Ectodermal cell (in vitro differentiated cells): ENCODE measurements around the gene DUS2.
"Not testable (repeated sequence)": the region's sequence is repeated elsewhere in the genome, so short reads cannot be mapped to it uniquely, and the experiment has no call there.

ENCODE experiments used
- H3K27ac ChIP-seq: 2 replicates; pipeline ENCODE4 v1.7.0; 2013; ENCODE audit warnings: mild to moderate bottlenecking, low read depth, low read length; ENCODE audit not compliant: insufficient read depth, poor library complexity, severe bottlenecking
- H3K27me3 ChIP-seq: 2 replicates; pipeline ENCODE4 v1.7.0; 2013; ENCODE audit warnings: mild to moderate bottlenecking, low read length; ENCODE audit not compliant: insufficient read depth, control insufficient read depth, poor library complexity, severe bottlenecking
- H3K36me3 ChIP-seq: one replicate; pipeline ENCODE4 v1.7.0; 2013; ENCODE audit warnings: low read length; ENCODE audit not compliant: control insufficient read depth, insufficient read depth
- H3K4me1 ChIP-seq: one replicate; pipeline ENCODE4 v1.7.0; 2013; ENCODE audit warnings: low read length; ENCODE audit not compliant: control insufficient read depth, insufficient read depth
- H3K4me3 ChIP-seq: 2 replicates; pipeline ENCODE4 v1.7.0; 2013; ENCODE audit warnings: low read depth, low read length, control low read depth; ENCODE audit not compliant: insufficient read depth
- H3K9me3 ChIP-seq: 2 replicates; pipeline ENCODE4 v1.7.0; 2013; ENCODE audit warnings: mild to moderate bottlenecking, low read length, moderate library complexity; ENCODE audit not compliant: control insufficient read depth
- WGBS, 2 experiments: methylation state at CpG; one replicate each; pipeline ENCODE4 v1.1.7; 2013; ENCODE audit warnings: missing lambda C conversion rate in 2 of 2; 5-methylcytosine and 5-hydroxymethylcytosine counted together

The DUS2 gene

GRCh38 chr16:67998779-67999688 is 24.1 kb upstream of the DUS2 start, which contains the start of gene DPEP2:
TSS of gene DPEP2 (minus strand) at chr16:67999484. CDS start at chr16:67993212, 6,272 bp downstream.
- not testable (repeated sequence) for H3K27me3 ChIP-seq, H3K27ac ChIP-seq, H3K9me3 ChIP-seq, H3K36me3 ChIP-seq, H3K4me1 ChIP-seq, H3K4me3 ChIP-seq
- 93 to 95% methylated on average over 18 of the region's 18 CpGs for WGBS, 2 experiments

- H3K9me3 ChIP-seq, result no peaks in the 10 kb centered on the region
- H3K4me3 ChIP-seq, result no peak overlapping the region
- no peaks in the 10 kb centered on the region for H3K36me3 ChIP-seq
- no peaks in the 10 kb centered on the region for H3K4me1 ChIP-seq
- 90 to 97% methylated on average over 2 of the region's 2 CpGs for WGBS, 2 experiments
- no peaks in the 10 kb centered on the region for H3K27me3 ChIP-seq
- H3K27ac ChIP-seq, result no peak overlapping the region
Measured at GRCh38 chr16:67999985-68000384, 23.1 kb upstream of the DUS2 start.

- Histone ChIP-seq H3K9me3 (no peaks in the 10 kb centered on the region), H3K36me3 (no peaks in the 10 kb centered on the region), H3K4me1 (no peaks in the 10 kb centered on the region), H3K27me3 (no peaks in the 10 kb centered on the region), H3K27ac (no peak overlapping the region), H3K4me3 (no peak overlapping the region)
- WGBS, 2 experiments, result 82 to 90% methylated on average over 3 of the region's 3 CpGs
Measured at GRCh38 chr16:68000450-68000849, 22.6 kb upstream of the DUS2 start.

- Histone ChIP-seq H3K4me1 (no peaks in the 10 kb centered on the region), H3K9me3 (no peaks in the 10 kb centered on the region), H3K27me3 (no peaks in the 10 kb centered on the region), H3K36me3 (no peaks in the 10 kb centered on the region), H3K27ac (no peak overlapping the region), H3K4me3 (no peak overlapping the region)
- WGBS, 2 experiments, result 89 to 92% methylated on average over 4 of the region's 4 CpGs
Measured at GRCh38 chr16:68003031-68003430, 20.1 kb upstream of the DUS2 start.

- WGBS, 2 experiments, result 90 to 95% methylated on average over 9 of the region's 9 CpGs
- no peaks in the 10 kb centered on the region for H3K4me1 ChIP-seq
- no peaks in the 10 kb centered on the region for H3K27me3 ChIP-seq
- H3K27ac ChIP-seq, result no peak overlapping the region
- no peaks in the 10 kb centered on the region for H3K36me3 ChIP-seq
- no peaks in the 10 kb centered on the region for H3K9me3 ChIP-seq
- no peak overlapping the region for H3K4me3 ChIP-seq
Measured at GRCh38 chr16:68005211-68005610, 17.9 kb upstream of the DUS2 start.

- Histone ChIP-seq H3K9me3 (no peaks in the 10 kb centered on the region), H3K27ac (no peak overlapping the region), H3K4me1 (no peaks in the 10 kb centered on the region), H3K36me3 (no peaks in the 10 kb centered on the region), H3K27me3 (no peaks in the 10 kb centered on the region), H3K4me3 (no peak overlapping the region)
- 66 to 71% methylated on average over 6 of the region's 6 CpGs for WGBS, 2 experiments
Measured at GRCh38 chr16:68005786-68006286, 17.2 kb upstream of the DUS2 start.

GRCh38 chr16:68009157-68009735 is 13.8 kb upstream of the DUS2 start:
- 64 to 68% methylated on average over 9 of the region's 9 CpGs for WGBS, 2 experiments
- no peaks in the 10 kb centered on the region for H3K36me3 ChIP-seq
- H3K27ac ChIP-seq, result no peak overlapping the region

GRCh38 chr16:68009872-68010271 is 13.2 kb upstream of the DUS2 start:
- not testable (repeated sequence) for H3K36me3 ChIP-seq, H3K27ac ChIP-seq, H3K27me3 ChIP-seq, H3K9me3 ChIP-seq, H3K4me3 ChIP-seq, H3K4me1 ChIP-seq
- WGBS, 2 experiments, result 88 to 91% methylated on average over 4 of the region's 4 CpGs

More at GRCh38 chr16:68009157-68009735, 13.8 kb upstream of the DUS2 start:
- no peaks in the 10 kb centered on the region for H3K4me1 ChIP-seq
- no peaks in the 10 kb centered on the region for H3K9me3 ChIP-seq
- no peak overlapping the region for H3K4me3 ChIP-seq
- no peaks in the 10 kb centered on the region for H3K27me3 ChIP-seq

- H3K4me3 ChIP-seq, result no peak overlapping the region
- H3K27ac ChIP-seq, result no peak overlapping the region
- H3K36me3 ChIP-seq, result no peaks in the 10 kb centered on the region
- no peaks in the 10 kb centered on the region for H3K9me3 ChIP-seq
- H3K27me3 ChIP-seq, result no peaks in the 10 kb centered on the region
- WGBS, 2 experiments, result 80 to 88% methylated on average over 1 of the region's 1 CpG
- no peaks in the 10 kb centered on the region for H3K4me1 ChIP-seq
Measured at GRCh38 chr16:68013440-68013839, 9.6 kb upstream of the DUS2 start.

- WGBS, 2 experiments, result 86 to 88% methylated on average over 5 of the region's 5 CpGs
- Histone ChIP-seq H3K36me3 (no peaks in the 10 kb centered on the region), H3K4me3 (no peak within 1 kb of the TSS), H3K4me1 (no peaks in the 10 kb centered on the region), H3K27ac (no peak within 1 kb of the TSS), H3K27me3 (no peaks in the 10 kb centered on the region), H3K9me3 (no peaks in the 10 kb centered on the region)
Measured at GRCh38 chr16:68015681-68016080, 7.4 kb upstream of the DUS2 start, which contains the start of gene DPEP2NB. TSS of gene DPEP2NB (minus strand) at chr16:68015911. CDS start at chr16:68015770, 141 bp downstream.
